Tibial nerve (tissue), 4 donors: ENCODE results near the gene HEATR9. TPM values are rescaled to one million over a fixed set of nuclear protein-coding genes. Genes with fewer than 3 reads are reported as not detected.

Experiments
- DNase-seq, 2 donors: peaks; one replicate each; pipeline ENCODE4 v3.0.0-alpha.2; 2019; ENCODE audit warnings: low spot score in 2 of 2
- H3K27ac ChIP-seq, 4 donors: fragments of 200-600 bp; sonication (generic) in 3 of 4; one replicate each; pipeline ENCODE4 v1.5.1; 2017 to 2019; ENCODE audit warnings: mild to moderate bottlenecking in 1 of 4
- H3K27me3 ChIP-seq, 2 donors: fragments of 200-600 bp; sonication (generic) in 1 of 2; one replicate each; pipeline versions ENCODE4 v1.5.1 to v1.6.0; 2017 to 2019
- H3K36me3 ChIP-seq, 3 donors: fragments of 200-600 bp; sonication (generic); one replicate each; pipeline ENCODE4 v1.5.1; 2018 to 2019
- H3K4me1 ChIP-seq, 4 donors: fragments of 200-600 bp; sonication (generic) in 3 of 4; one replicate each; pipeline ENCODE4 v1.5.1; 2017 to 2019
- H3K4me3 ChIP-seq, 4 donors: fragments of 200-600 bp; sonication (generic) in 3 of 4; one replicate each; pipeline ENCODE4 v1.5.1; 2017 to 2019; ENCODE audit warnings: mild to moderate bottlenecking in 1 of 4, moderate library complexity in 1 of 4
- H3K9me3 ChIP-seq, 4 donors: fragments of 200-600 bp; sonication (generic) in 3 of 4; one replicate each; pipeline ENCODE4 v1.5.1; 2017 to 2019
- CTCF ChIP-seq, 5 experiments: fragments of 200-600 bp in 3 of 5; fragments of 450-650 bp in 2 of 5; sonication (generic) in 3 of 5; IDR thresholded peaks; one replicate each; pipeline ENCODE4 v1.5.1; 2016 to 2019; ENCODE audit warnings: antibody characterized with exemption in 5 of 5, mild to moderate bottlenecking in 3 of 5, moderate library complexity in 2 of 5
- EP300 ChIP-seq, 2 donors: sonication (generic); formaldehyde crosslinking; IDR thresholded peaks; one replicate each; pipeline ENCODE4 v1.6.1; 2017; ENCODE audit warnings: antibody characterized with exemption in 2 of 2, mild to moderate bottlenecking in 1 of 2
- POLR2A ChIP-seq, 2 donors: fragments of 450-650 bp; IDR thresholded peaks; one replicate each; pipeline ENCODE4 v1.6.1; 2017; ENCODE audit warnings: antibody characterized with exemption in 2 of 2, mild to moderate bottlenecking in 2 of 2, moderate library complexity in 2 of 2
- WGBS, 2 donors: methylation state at CpG; one replicate each; pipeline ENCODE4 v1.1.5; 2018; 5-methylcytosine and 5-hydroxymethylcytosine counted together
- total RNA-seq, 4 donors: library from RNA; depleted of rRNA; stranded (reverse); fragments of >200 nt; gene quantifications; one replicate each; pipeline ENCODE4 v1.1.0, GENCODE V29; 2016

Gene HEATR9
- total RNA-seq, 4 donors from 2014 or later = not detected

GRCh38 chr17:35841505-35841904, 27.2 kb downstream of the HEATR9 start:
- TF ChIP-seq CTCF (IDR thresholded peaks at IDR 0.05) = no peak
- no peak for TF ChIP-seq EP300 (IDR thresholded peaks at IDR 0.05)
- no peak for TF ChIP-seq POLR2A (IDR thresholded peaks at IDR 0.05)
- H3K9me3 ChIP-seq = no peaks in the 10 kb centered on the region
- peaks cover 7 to 100% (median 50%) of the 10 kb centered on the region in 3 donors for H3K36me3 ChIP-seq
- no peak overlapping the region for H3K27ac ChIP-seq
- no peak for DNase-seq
- H3K4me1 ChIP-seq = peaks cover 0 to 9% (median 0%) of the 10 kb centered on the region in 4 donors
- no peak overlapping the region for H3K4me3 ChIP-seq
- WGBS, 2 donors = 84 to 89% methylated on average over 4 of the region's 4 CpGs
- H3K27me3 ChIP-seq = no peaks in the 10 kb centered on the region

GRCh38 chr17:35841101-35841500, 27.6 kb downstream of the HEATR9 start:
- no peaks in the 10 kb centered on the region for H3K9me3 ChIP-seq
- DNase-seq = no peak
- peaks cover 0 to 5% (median 0%) of the 10 kb centered on the region in 4 donors for H3K4me1 ChIP-seq
- WGBS, 2 donors = 80 to 90% methylated on average over 3 of the region's 3 CpGs
- no peak for TF ChIP-seq POLR2A (IDR thresholded peaks at IDR 0.05)
- TF ChIP-seq CTCF (IDR thresholded peaks at IDR 0.05) = no peak
- no peak for TF ChIP-seq EP300 (IDR thresholded peaks at IDR 0.05)
- H3K27ac ChIP-seq = no peak overlapping the region
- peaks cover 7 to 100% (median 50%) of the 10 kb centered on the region in 3 donors for H3K36me3 ChIP-seq
- H3K4me3 ChIP-seq = no peak overlapping the region
- no peaks in the 10 kb centered on the region for H3K27me3 ChIP-seq

- WGBS, 2 donors = 92 to 98% methylated on average over 1 of the region's 1 CpG
- H3K9me3 ChIP-seq = no peaks in the 10 kb centered on the region
Measured at GRCh38 chr17:35825206-35825605, 43.5 kb downstream of the HEATR9 start.

GRCh38 chr17:35821308-35821707, 47.4 kb downstream of the HEATR9 start:
- DNase-seq = no peak
- Histone ChIP-seq H3K4me1 (peaks cover 0 to 32% (median 0%) of the 10 kb centered on the region in 4 donors), H3K27ac (no peak overlapping the region), H3K9me3 (no peaks in the 10 kb centered on the region), H3K36me3 (peaks cover 0 to 69% (median 19%) of the 10 kb centered on the region in 3 donors), H3K27me3 (no peaks in the 10 kb centered on the region), H3K4me3 (no peak overlapping the region)
- 90 to 91% methylated on average over 2 of the region's 2 CpGs for WGBS, 2 donors
- no peak for TF ChIP-seq POLR2A (IDR thresholded peaks at IDR 0.05)
- no peak for TF ChIP-seq CTCF (IDR thresholded peaks at IDR 0.05)
- TF ChIP-seq EP300 (IDR thresholded peaks at IDR 0.05) = no peak

More at GRCh38 chr17:35825206-35825605, 43.5 kb downstream of the HEATR9 start:
- H3K4me3 ChIP-seq = no peak overlapping the region
- DNase-seq = no peak
- H3K27ac ChIP-seq = no peak overlapping the region
- H3K27me3 ChIP-seq = no peaks in the 10 kb centered on the region
- TF ChIP-seq POLR2A (IDR thresholded peaks at IDR 0.05) (no peak), EP300 (IDR thresholded peaks at IDR 0.05) (no peak), CTCF (IDR thresholded peaks at IDR 0.05) (no peak)
- H3K4me1 ChIP-seq = peaks cover 0 to 2% (median 0%) of the 10 kb centered on the region in 4 donors
- peaks cover 0 to 84% (median 12%) of the 10 kb centered on the region in 3 donors for H3K36me3 ChIP-seq

- WGBS, 2 donors = 38 to 39% methylated on average over 1 of the region's 1 CpG
- H3K9me3 ChIP-seq = no peaks in the 10 kb centered on the region
- no peak for DNase-seq
- no peak overlapping the region for H3K4me3 ChIP-seq
- H3K27me3 ChIP-seq = no peaks in the 10 kb centered on the region
- TF ChIP-seq EP300 (IDR thresholded peaks at IDR 0.05) (no peak), POLR2A (IDR thresholded peaks at IDR 0.05) (no peak), CTCF (IDR thresholded peaks at IDR 0.05) (no peak)
- H3K4me1 ChIP-seq = peaks cover 0 to 50% (median 4%) of the 10 kb centered on the region in 4 donors
- H3K27ac ChIP-seq = no peak overlapping the region
- H3K36me3 ChIP-seq = peaks cover 0 to 50% (median 12%) of the 10 kb centered on the region in 3 donors
Measured at GRCh38 chr17:35819455-35819854, 49.2 kb downstream of the HEATR9 start.
